Measurements from ENCODE around the gene FOXI2. TPM values are rescaled to one million over a fixed set of nuclear protein-coding genes. Genes with fewer than 3 reads are reported as not detected.

Gene FOXI2
- total RNA-seq, 1 experiment from 2014 or later: not detected

DNA sequence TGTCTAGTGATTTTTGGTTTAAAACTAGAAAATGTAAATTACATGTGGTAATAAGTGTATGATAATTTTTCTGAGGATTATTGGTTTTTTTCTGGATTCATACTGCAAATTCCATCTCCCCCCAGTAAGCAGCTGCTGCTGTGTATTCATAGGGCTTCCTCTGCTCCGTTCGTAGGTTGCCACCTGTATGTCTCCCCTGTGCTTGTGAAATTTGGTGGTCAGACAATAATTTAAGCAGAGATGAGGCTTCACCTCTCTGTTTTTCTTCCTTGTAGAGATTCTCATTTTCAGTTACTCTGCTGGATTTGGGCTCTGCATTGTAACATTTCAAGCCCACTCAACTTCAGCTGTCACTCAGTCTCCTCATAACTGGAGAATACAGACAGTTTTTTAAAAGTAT, 50.9 kb downstream of the FOXI2 start:
- H3K4me3 ChIP-seq (replicated peaks in 1 of 2; ENCODE audit: low read depth in 1 of 2, low read length in 2 of 2): no peak overlapping the region
- H3K9me2 ChIP-seq (ENCODE audit: insufficient read depth): no peaks in the 10 kb centered on the region
- H3K27me3 ChIP-seq (ENCODE audit: insufficient read depth, low read length): peaks cover 53% of the 10 kb centered on the region
- H3K4me2 ChIP-seq (ENCODE audit: low read length): no peak overlapping the region
- DNase-seq (ENCODE audit: low read depth, low spot score) (no peak), ATAC-seq (no peak)
- H2AFZ ChIP-seq (ENCODE audit: low read depth, low read length, poor library complexity, severe bottlenecking): no peak overlapping the region
- H3K4me1 ChIP-seq (ENCODE audit: control insufficient read depth in 1 of 2, insufficient read depth in 2 of 2, low read length in 2 of 2): no peaks in the 10 kb centered on the region
- H4K20me1 ChIP-seq (ENCODE audit: insufficient read depth): no peaks in the 10 kb centered on the region
- RAD21 ChIA-PET (ENCODE audit: low non-redundant PET in 1 of 2, low total read pairs in 2 of 2, uncharacterized antibody in 2 of 2, unreplicated experiment in 2 of 2): no interaction called here
- H3K9me3 ChIP-seq (ENCODE audit: control insufficient read depth in 1 of 2, insufficient read depth in 1 of 2, low read depth in 1 of 2, low read length in 2 of 2): no peaks in the 10 kb centered on the region
- POLR2A ChIA-PET: no interaction called here
- TF ChIP-seq JUND (IDR thresholded peaks at IDR 0.05): no peak
- CTCF ChIA-PET: no interaction called here
- H3K36me3 ChIP-seq (ENCODE audit: control insufficient read depth in 1 of 2, insufficient read depth in 2 of 2, low read length in 2 of 2): no peaks in the 10 kb centered on the region
- H3K79me2 ChIP-seq (ENCODE audit: insufficient read depth, low read length): no peaks in the 10 kb centered on the region
- intact Hi-C loops (cut with micrococcal nuclease): no loop called here
- no peak overlapping the region for H3K9ac ChIP-seq (ENCODE audit: low read length)
- no peak overlapping the region for H3K27ac ChIP-seq (ENCODE audit: low read depth, low read length)
- BruUV-seq (replicated peaks): no TSS peak

DNA sequence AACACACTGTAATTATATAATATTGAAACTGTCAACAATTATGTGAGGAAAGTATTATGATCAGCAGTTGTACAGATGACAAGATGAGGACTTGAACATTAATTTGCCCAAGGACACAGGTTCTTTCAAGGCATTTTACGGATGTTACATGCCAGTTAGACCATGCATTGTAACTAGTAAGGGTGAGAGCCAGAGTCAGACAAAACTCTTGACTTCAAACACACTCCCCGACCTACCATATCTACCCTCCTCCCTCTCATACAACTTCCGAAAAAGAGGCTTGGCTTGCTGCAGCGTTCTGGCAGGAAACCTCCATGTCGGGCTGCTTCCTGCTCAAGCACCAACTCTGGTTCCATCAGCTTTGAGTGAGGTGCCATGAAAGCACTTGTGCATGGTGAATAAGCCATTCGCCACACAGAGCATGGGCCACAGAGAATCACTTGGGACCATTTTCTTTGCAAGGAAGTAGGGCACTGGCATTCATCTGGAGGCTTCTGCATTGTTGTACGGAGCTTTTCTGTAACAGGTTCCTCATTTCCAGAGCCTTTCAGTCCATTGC, 53.2 kb downstream of the FOXI2 start:
- no TSS peak for BruUV-seq (replicated peaks)
- peak; percentile 95; the same call in 1 of the 2 replicates for TF ChIP-seq EZH2 (IDR thresholded peaks at IDR 0.05)
- no peak for TF ChIP-seq FOSL1 (IDR thresholded peaks at IDR 0.05; ENCODE audit: low read depth)
- TF ChIP-seq EZH2phosphoT487 (IDR thresholded peaks at IDR 0.05; ENCODE audit: borderline replicate concordance): peak; percentile 11; the same call in 1 of the 2 replicates
- H3K4me2 ChIP-seq (ENCODE audit: low read length): no peak overlapping the region
- no peak overlapping the region for H3K27ac ChIP-seq (ENCODE audit: low read depth, low read length)
- H3K4me1 ChIP-seq (ENCODE audit: control insufficient read depth in 1 of 2, insufficient read depth in 2 of 2, low read length in 2 of 2): no peaks in the 10 kb centered on the region
- H3K4me3 ChIP-seq (replicated peaks in 1 of 2; ENCODE audit: low read depth in 1 of 2, low read length in 2 of 2): no peak overlapping the region
- no peak overlapping the region for H3K9ac ChIP-seq (ENCODE audit: low read length)
- H3K9me2 ChIP-seq (ENCODE audit: insufficient read depth): no peaks in the 10 kb centered on the region
- H3K9me3 ChIP-seq (ENCODE audit: control insufficient read depth in 1 of 2, insufficient read depth in 1 of 2, low read depth in 1 of 2, low read length in 2 of 2): no peaks in the 10 kb centered on the region
- peaks cover 61% of the 10 kb centered on the region for H3K27me3 ChIP-seq (ENCODE audit: insufficient read depth, low read length)
- DNase-seq (ENCODE audit: low read depth, low spot score): no peak
- no peak overlapping the region for H2AFZ ChIP-seq (ENCODE audit: low read depth, low read length, poor library complexity, severe bottlenecking)
- intact Hi-C loops (cut with micrococcal nuclease): no loop called here
- ATAC-seq: no peak
- ChIA-PET RAD21 (ENCODE audit: low non-redundant PET in 1 of 2, low total read pairs in 2 of 2, uncharacterized antibody in 2 of 2, unreplicated experiment in 2 of 2) (no interaction called here), POLR2A (no interaction called here), CTCF (no interaction called here)
- H4K20me1 ChIP-seq (ENCODE audit: insufficient read depth): no peaks in the 10 kb centered on the region
- H3K79me2 ChIP-seq (ENCODE audit: insufficient read depth, low read length): no peaks in the 10 kb centered on the region
- H3K36me3 ChIP-seq (ENCODE audit: control insufficient read depth in 1 of 2, insufficient read depth in 2 of 2, low read length in 2 of 2): no peaks in the 10 kb centered on the region

Other genes with a start within 250 kb of the FOXI2 start
- not detected for gene NPS, start 187.9 kb upstream of the FOXI2 start, total RNA-seq (2021; ENCODE audit: unreplicated experiment)
- gene CLRN3, start 155.8 kb downstream of the FOXI2 start, total RNA-seq (2021; ENCODE audit: unreplicated experiment): 0.39 TPM
- gene PTPRE, start 169.9 kb downstream of the FOXI2 start, total RNA-seq (2021; ENCODE audit: unreplicated experiment): 12.3 TPM